NCI-H1092 treated with DMSO at 0.1 percent for 48 hours (cell line): Measurements from ENCODE around the gene HSPA12B.
A peak's percentile ranks its signal among the peaks of the same experiment; 100 is the strongest.

Experiments used
- DNase-seq: peaks from one replicate; lab custom pipeline; 2025; lab: John Stamatoyannopoulos, UW

The HSPA12B gene

DNA sequence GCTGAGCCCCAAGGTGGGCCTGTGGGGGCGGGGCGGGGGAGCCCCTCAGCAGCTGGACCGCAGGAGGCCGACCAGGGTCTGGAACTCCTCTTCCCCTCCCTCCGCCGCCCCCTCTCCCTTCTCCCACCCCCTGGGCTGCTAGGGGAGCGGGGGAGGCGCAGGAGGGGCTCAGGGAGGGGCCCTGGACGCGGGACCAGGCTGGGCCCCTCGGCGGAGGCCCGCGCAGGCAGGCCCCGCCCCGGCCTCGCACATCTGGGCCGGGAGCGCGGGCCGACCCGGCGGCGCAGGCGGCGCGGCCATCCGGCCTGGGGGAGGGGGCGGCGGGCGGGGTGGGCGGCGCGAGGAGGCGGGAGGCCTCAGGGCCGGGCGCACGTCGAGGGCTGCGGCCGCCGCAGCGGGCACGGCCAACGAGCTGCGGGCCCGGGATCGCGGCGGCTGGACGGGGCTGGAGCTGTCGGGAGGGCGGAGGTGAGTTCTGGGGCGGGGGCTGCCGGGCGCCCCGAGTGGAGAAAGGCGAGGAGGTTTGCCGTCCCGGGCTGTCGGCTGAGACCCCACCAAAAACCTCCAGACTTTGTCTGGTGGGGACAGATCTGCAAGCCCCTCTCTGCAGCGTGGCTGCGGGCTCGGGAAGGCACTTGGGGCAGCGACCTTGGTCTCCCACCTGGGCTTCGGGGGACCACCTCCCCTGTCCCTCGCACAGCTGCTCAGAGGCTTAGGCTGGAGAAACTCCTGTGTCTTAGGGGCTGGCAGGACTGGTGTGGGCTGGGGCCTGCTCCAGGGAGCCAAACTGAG lies at the start of gene HSPA12B:
Gene HSPA12B, plus strand, starts transcription at position 359 of the 792 bp plus-strand sequence. CDS start 5,990 bp downstream, outside the sequence.
- no peak for DNase-seq

- DNase-seq, result no peak
Observed at GRCh38 chr20:3685341-3685740, 47.1 kb upstream of the HSPA12B start.

- DNase-seq, result no peak
Observed at GRCh38 chr20:3686421-3686820, 46.1 kb upstream of the HSPA12B start.

DNA sequence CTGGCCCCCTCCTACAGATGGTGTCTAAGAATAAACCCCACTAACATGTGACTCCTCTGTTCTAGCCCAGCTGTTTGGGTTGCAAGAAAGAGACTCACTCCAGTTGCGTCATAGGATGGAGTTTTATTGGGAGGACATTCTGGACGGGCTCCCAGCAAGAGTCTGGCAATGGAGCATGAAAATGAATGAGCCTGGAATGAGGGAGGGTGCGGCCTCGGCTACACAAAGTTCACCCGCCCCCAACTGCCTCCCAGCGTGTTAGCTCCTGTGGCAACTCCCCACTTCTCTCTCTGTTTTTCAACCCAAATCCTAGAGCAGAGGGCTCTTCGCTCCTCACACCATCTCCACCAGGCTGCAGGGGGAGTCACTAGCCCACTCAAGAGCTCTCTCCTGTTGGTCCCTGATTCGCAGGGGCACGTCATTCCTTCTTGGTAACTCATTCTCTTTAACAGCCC lies 45.6 kb upstream of the HSPA12B start:
- DNase-seq, result peak; percentile 2

DNA sequence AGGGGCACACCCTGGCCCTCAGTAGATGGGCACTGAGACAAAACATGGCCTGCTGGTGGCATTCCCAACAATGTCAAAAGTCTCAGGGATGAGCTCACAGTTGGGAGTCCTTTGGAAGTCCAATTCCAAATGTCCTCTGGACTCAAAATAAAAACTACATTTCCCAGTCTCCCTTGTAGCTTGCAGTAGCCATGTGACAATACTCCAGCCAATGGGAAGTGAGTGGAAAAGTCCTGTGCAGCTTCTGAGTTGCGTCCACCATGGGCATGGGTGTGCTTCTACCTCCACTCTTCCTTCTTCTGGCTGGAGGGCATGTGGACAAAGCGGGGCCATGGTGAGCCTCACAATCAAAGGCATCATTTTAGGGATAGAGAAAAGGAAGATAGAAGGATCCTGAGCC lies 44.8 kb upstream of the HSPA12B start:
- no peak for DNase-seq

- DNase-seq, result no peak
Observed at GRCh38 chr20:3689978-3690377, 42.5 kb upstream of the HSPA12B start.

GRCh38 chr20:3690413-3690812 lies 42.1 kb upstream of the HSPA12B start:
- no peak for DNase-seq

GRCh38 chr20:3691306-3691705 lies 41.2 kb upstream of the HSPA12B start:
- DNase-seq, result no peak

DNA sequence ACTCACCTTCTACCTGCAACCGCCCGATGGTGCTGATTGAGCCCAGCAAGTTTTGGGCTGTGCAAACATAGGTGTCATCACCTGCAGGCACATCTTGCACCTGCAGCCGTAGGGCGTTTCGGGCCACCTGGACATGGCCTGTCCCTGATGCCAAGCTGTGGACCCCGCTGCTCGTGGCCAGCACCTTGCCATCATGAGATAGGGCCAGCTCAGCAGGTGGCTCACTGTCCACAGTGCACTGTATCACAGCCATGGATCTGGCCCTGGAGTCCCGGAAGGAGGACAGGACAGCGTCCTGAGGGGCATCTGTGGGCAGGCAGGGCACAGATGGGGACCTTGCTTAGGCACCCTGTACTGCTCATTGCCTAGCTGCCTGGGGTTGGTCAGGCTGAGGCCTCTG lies 40.6 kb upstream of the HSPA12B start:
- DNase-seq, result no peak

DNA sequence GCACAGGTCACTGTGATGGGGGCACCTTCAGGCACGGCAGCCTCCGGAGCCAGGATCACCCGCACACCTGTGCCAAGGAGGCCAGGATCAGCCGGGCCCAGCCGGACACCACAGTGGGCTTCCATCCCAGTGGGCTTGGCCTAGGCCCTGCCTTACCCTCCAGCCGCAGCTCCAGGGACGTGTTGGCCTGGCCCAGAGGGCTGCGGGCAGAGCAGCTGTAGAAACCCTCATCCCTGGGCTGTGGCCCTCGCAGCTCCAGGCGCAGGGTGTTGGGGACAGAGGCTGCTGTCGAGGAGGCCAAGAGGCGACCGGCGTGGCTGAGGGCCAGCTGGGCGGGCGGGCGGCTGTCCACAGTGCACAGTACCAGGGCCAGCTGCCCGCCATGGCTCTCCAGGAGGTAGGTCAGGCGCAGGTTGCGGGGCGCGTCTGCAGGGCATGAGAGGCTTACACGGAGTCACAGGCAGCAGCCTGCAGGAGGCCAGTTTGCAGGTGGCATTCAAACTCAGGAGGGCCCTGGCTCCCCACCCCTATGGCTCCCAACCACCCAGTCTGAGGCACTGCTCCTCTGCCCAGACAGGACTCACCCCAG lies 39.7 kb upstream of the HSPA12B start:
- no peak for DNase-seq

DNA sequence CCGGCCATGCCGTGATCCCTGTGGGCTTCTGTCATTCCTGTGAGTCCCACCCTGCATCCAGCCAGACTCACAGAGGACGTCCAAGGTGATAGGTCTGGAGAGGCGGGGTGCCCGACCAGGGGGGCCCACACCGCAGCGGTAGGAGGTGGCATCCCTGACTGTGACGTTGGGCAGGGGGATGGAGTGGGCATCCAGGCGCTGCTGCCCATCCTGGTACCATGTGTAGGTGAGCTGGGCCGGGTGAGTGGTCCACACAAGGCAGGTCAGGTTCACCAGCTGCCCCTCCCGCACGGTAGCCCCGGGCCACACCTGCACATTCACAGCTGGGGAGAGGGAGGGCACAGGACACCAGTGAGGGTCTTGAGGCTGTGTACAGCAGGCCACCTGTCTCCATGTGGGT lies 39.1 kb upstream of the HSPA12B start:
- DNase-seq, result no peak

DNA sequence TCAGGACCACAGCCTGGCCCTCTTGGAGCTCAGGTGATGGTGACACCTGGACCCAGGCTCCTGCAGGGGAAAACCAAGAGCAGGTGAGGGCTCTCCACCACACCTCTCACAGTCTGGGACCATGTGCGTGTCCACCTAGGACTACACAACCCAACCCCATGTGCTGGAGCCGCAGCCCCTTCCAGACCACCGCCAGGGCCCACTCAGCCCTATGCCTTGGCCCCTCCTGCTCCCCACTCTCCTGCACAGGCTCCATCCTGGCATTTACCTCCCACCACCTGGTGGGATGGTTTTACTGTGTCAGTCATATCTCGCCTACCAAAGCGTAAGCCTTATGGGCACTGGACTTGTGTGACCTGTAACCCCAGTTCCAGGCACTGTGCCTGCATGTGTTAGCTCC lies 37.6 kb upstream of the HSPA12B start:
- DNase-seq, result no peak

DNA sequence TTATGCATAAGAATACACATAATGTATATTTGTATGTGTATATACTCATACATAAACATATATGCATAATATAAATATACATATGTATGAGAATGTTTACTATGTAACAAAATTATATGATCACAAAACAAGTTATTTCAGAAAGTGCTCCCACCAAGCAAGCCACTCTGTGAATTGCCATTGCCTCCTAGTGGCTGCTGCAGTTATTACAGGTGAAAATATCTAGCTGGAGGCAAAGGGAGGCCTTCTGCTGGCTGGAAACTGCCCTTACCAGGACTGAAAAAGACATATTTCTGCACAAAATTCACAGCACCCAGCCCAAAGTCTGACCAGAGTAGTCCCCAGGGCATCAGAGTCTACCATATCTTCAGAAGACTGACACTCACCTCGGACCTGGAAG lies 36.3 kb upstream of the HSPA12B start:
- no peak for DNase-seq

DNA sequence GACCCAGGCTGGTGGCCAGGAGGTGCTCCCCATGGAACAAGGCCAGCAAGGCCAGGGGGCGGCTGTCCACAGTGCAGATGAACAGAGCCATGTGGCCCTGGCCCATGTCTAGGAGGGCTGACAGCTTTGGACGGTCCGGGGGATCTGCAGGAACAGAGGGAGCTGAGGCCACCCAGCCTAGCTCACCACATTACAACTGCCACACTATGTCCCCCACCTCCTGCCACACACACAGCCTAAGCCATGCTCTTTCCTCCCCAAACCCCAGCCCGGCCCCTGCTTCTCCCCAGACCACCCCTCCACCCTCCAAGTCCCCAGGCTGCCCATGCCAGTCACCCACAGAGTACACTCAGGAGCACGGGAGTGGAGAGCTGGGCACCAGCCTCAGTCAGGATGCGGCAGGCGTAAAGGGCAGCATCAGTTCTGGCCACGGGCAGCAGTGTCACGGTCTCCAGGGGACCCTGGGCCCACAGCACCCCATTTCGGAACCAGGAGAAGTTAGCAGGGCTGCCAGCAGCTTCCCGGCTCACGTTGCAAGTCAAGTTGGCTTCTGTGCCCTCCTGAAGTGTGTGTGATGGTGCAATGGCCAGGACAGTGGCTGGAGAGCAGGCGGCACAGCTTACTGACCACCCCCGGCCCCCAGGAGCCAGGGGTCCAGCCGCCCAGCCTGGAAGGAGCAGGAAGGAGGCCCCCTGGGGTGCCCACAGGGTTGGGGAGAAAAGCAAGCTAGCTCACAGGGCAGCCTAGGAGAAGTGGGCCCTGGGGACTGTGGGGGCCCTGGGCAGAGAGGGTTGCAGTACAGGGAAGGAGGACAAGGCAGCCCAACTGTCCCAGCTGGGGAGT lies 35.5 kb upstream of the HSPA12B start:
- no peak for DNase-seq

DNA sequence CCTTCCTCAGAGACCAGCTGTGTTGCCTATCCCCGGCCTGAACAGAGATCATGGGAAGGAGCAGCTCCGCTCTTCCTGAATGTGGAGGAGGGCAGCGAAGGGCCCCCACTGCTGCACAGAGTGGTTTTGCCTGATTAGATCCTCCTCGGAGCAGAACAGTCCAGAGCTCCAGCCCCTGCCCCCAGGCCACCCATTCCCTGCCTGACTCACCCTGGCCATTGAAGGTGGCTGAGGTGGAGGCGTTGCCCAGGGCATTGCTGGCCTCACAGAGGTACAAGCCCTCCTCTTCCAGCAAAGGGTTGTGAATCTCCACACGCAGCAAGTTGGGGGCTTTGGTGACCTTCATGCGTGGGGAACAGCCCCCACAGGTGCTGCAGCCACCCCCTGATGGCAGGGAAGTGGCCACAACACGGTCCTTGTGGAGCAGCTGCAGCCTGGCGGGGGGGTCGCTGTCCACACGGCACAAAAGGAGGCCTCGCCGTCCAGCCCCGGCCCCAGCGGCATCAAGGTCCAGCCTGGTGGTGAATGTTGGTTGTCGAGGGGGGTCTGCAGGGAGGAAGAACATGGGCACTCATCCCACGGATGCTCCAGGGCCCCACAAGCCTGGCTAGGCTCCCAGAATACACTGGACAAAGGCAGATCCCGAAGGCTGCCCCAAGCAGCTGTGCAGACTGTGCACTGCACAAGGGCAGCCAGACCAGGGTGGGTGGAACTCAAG lies 34.7 kb upstream of the HSPA12B start:
- DNase-seq, result no peak

DNA sequence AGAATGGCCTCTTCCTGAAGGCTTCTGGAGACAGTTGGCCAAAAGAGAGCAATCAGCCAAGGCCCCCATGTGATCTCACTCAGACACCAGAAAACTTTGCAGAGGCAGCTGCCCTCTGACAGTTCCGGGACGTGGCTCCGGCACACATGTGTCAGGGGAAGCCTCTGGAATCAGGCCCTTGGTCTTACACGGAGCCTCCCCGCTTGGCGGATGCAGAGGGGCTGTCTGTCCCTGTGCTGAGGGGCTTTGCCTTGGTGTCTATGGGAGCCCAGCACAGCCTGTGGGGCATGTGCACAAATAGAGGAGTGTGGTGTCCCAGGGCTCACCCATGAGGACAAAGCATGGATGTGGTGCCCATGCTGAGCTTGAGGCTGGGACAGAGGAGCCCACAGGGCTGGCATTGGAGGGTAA lies 33.9 kb upstream of the HSPA12B start:
- DNase-seq, result no peak

GRCh38 chr20:3699037-3699436 lies 33.4 kb upstream of the HSPA12B start:
- DNase-seq, result no peak

- DNase-seq, result no peak
Observed at GRCh38 chr20:3701061-3701998, 31.2 kb upstream of the HSPA12B start.

- no peak for DNase-seq
Observed at GRCh38 chr20:3702611-3703391, 29.7 kb upstream of the HSPA12B start.

DNA sequence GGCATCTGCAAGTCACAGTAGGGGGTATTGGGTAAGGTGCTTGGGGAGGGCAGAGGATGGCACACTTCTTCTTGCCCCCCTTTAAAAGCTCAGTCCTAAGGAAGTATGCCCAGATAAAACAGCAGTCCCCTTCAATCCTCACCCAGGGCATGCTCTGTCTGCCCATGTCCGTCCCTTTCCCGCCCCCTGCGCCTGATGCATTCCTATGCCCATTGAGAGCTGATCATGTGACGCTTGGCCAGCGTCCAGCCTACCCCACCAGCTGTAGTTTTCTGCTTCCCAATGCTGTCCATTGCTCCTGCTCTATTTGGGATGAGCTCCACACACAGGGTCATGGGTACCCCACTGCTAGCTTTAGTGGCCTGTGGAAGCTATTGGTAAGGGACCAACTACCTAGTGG lies 28.4 kb upstream of the HSPA12B start:
- no peak for DNase-seq
